ENCODE data around the gene MRPS6. TPM values are rescaled to one million over a fixed set of nuclear protein-coding genes. Genes with fewer than 3 reads are reported as not detected.

MRPS6 gene
- total RNA-seq, 1 experiment from 2014 or later, result 109 TPM

- TF ChIP-seq TCF7L2 (IDR thresholded peaks at IDR 0.05; ENCODE audit: low read depth, low read length) (no peak), SIN3A (IDR thresholded peaks at IDR 0.05; ENCODE audit: borderline replicate concordance, insufficient read depth, low read depth, low read length) (no peak), POLR2AphosphoS5 (IDR thresholded peaks at IDR 0.05; ENCODE audit: low read depth, low read length) (no peak), REST (IDR thresholded peaks at IDR 0.05; ENCODE audit: insufficient read depth in 1 of 2, low read depth in 2 of 2, low read length in 1 of 2) (no peak), CTCF (IDR thresholded peaks at IDR 0.05) (no peak)
- Histone ChIP-seq H3K4me3 (ENCODE audit: low read depth in 2 of 2, low read length in 2 of 2) (no peak overlapping the region), H3K27ac (ENCODE audit: low read length) (no peak overlapping the region), H3K36me3 (ENCODE audit: control insufficient read depth, insufficient read depth, low read length) (no peaks in the 10 kb centered on the region; the same call in 1 of the 2 replicates), H3K27me3 (ENCODE audit: control insufficient read depth, insufficient read depth, low read length) (no peaks in the 10 kb centered on the region), H3K9me3 (ENCODE audit: control insufficient read depth, insufficient read depth, low read depth, low read length) (no peaks in the 10 kb centered on the region), H3K4me1 (ENCODE audit: control insufficient read depth, insufficient read depth, low read length) (peaks cover 12% of the 10 kb centered on the region)
- BruUV-seq (replicated peaks), result no TSS peak
- CTCF ChIA-PET, result interaction anchor here (0.6 kb wide), 1 partner anchor 79 kb away, joined by 5 read pairs; no protein-coding TSS in a partner anchor
- no peak for DNase-seq (ENCODE audit: low read depth, low spot score)
- intact Hi-C loops (cut with micrococcal nuclease; ENCODE audit: unreplicated experiment), result no loop called here
- in situ Hi-C loops (cut with HindIII; ENCODE audit: low pct_unique_long_range_greater_than_20kb, low sequenced_read_pairs), result no loop called here
- POLR2A ChIA-PET, result no interaction called here
- ATAC-seq, result no peak
Observed at GRCh38 chr21:34122047-34122446, 48.7 kb downstream of the MRPS6 start.

- DNase-seq (ENCODE audit: low read depth, low spot score) (no peak), ATAC-seq (no peak)
- intact Hi-C loops (cut with micrococcal nuclease; ENCODE audit: unreplicated experiment), result no loop called here
- ChIA-PET CTCF (no interaction called here), POLR2A (no interaction called here)
- Histone ChIP-seq H3K27me3 (ENCODE audit: control insufficient read depth, insufficient read depth, low read length) (no peaks in the 10 kb centered on the region), H3K27ac (ENCODE audit: low read length) (no peak overlapping the region), H3K9me3 (ENCODE audit: control insufficient read depth, insufficient read depth, low read depth, low read length) (no peaks in the 10 kb centered on the region), H3K36me3 (ENCODE audit: control insufficient read depth, insufficient read depth, low read length) (no peaks in the 10 kb centered on the region; the same call in 1 of the 2 replicates), H3K4me3 (ENCODE audit: low read depth in 2 of 2, low read length in 2 of 2) (no peak overlapping the region), H3K4me1 (ENCODE audit: control insufficient read depth, insufficient read depth, low read length) (peaks cover 27% of the 10 kb centered on the region)
- in situ Hi-C loops (cut with HindIII; ENCODE audit: low pct_unique_long_range_greater_than_20kb, low sequenced_read_pairs), result no loop called here
- TF ChIP-seq TCF7L2 (IDR thresholded peaks at IDR 0.05; ENCODE audit: low read depth, low read length), result no peak
- TF ChIP-seq REST (IDR thresholded peaks at IDR 0.05; ENCODE audit: insufficient read depth in 1 of 2, low read depth in 2 of 2, low read length in 1 of 2), result no peak
- no peak for TF ChIP-seq SIN3A (IDR thresholded peaks at IDR 0.05; ENCODE audit: borderline replicate concordance, insufficient read depth, low read depth, low read length)
- TF ChIP-seq CTCF (IDR thresholded peaks at IDR 0.05), result no peak
- TF ChIP-seq POLR2AphosphoS5 (IDR thresholded peaks at IDR 0.05; ENCODE audit: low read depth, low read length), result no peak
- BruUV-seq (replicated peaks), result no TSS peak
Observed at GRCh38 chr21:34123609-34124008, 50.2 kb downstream of the MRPS6 start.
